Measurements from ENCODE around the gene PSMD1.

GRCh38 chr2:231170055-231170454 lies 113.4 kb downstream of the PSMD1 start:
- no peak for TF ChIP-seq CTCF (conservative IDR thresholded peaks at IDR 0.05)
- TF ChIP-seq ZFX (IDR thresholded peaks at IDR 0.05): no peak

All from C4-2B (cell line).